Esophagus muscularis mucosa (tissue), 4 donors: ENCODE measurements around the gene NBPF1. TPM values are rescaled to one million over a fixed set of nuclear protein-coding genes. Genes with fewer than 3 reads are reported as not detected.
"Not testable (repeated sequence)": the region's sequence is repeated elsewhere in the genome, so short reads cannot be mapped to it uniquely, and the experiment has no call there.

Experiments used
- DNase-seq: peaks from one replicate; pipeline ENCODE4 v3.0.0-alpha.2; 2017; ENCODE audit errors: extremely low spot score
- H3K27ac ChIP-seq, 4 donors: fragments of 200-600 bp; sonication (generic); replicated peaks in 1 of 4; 1 replicate in 3 of 4; 2 replicates in 1 of 4; pipeline ENCODE4 v1.5.1; 2016 to 2019; ENCODE audit warnings: mild to moderate bottlenecking in 1 of 4
- H3K27me3 ChIP-seq, 4 donors: fragments of 200-600 bp; sonication (generic); one replicate each; pipeline versions ENCODE4 v1.5.1 to v1.6.0; 2016 to 2019
- H3K36me3 ChIP-seq, 4 donors: fragments of 200-600 bp; sonication (generic); one replicate each; pipeline ENCODE4 v1.5.1; 2016 to 2019
- H3K4me1 ChIP-seq, 4 donors: fragments of 200-600 bp; sonication (generic); one replicate each; pipeline ENCODE4 v1.5.1; 2016 to 2019
- H3K4me3 ChIP-seq, 4 donors: fragments of 200-600 bp; sonication (generic); 1 replicate in 2 of 4; 2 replicates in 2 of 4; pipeline ENCODE4 v1.5.1; 2016 to 2019; ENCODE audit warnings: mild to moderate bottlenecking in 4 of 4, moderate library complexity in 1 of 4
- H3K9me3 ChIP-seq, 4 donors: fragments of 200-600 bp; sonication (generic); 1 replicate in 3 of 4; 2 replicates in 1 of 4; pipeline ENCODE4 v1.5.1; 2016 to 2019
- POLR2A ChIP-seq: fragments of 450-650 bp; IDR thresholded peaks from one replicate; pipeline ENCODE4 v1.6.1; 2017; ENCODE audit warnings: antibody characterized with exemption, moderate library complexity, mild to moderate bottlenecking, low read depth
- POLR2AphosphoS5 ChIP-seq, 2 donors: sonication (generic); formaldehyde crosslinking; IDR thresholded peaks; one replicate each; pipeline ENCODE4 v1.6.1; 2017; ENCODE audit warnings: antibody characterized with exemption in 2 of 2
- WGBS: methylation state at CpG from one replicate; pipeline ENCODE4 v1.1.5; 2018; 5-methylcytosine and 5-hydroxymethylcytosine counted together
- intact Hi-C: fragments of 100-400 bp; cut with DNase I; formaldehyde crosslinking; loops from one replicate; pipeline ENCODE4 v1.15.1; 2023
- small RNA-seq, 3 donors: library from RNA; depleted of rRNA; stranded (forward); fragments of <200 nt; gene quantifications; one replicate each; pipeline ENCODE3, GENCODE V24; 2016
- total RNA-seq, 4 donors: library from RNA; depleted of rRNA; stranded (reverse); fragments of >200 nt; gene quantifications; one replicate each; pipeline versions ENCODE4 v1.1.0 to v1.2.1, GENCODE V29; 2016

Gene NBPF1
- total RNA-seq, 4 donors from 2014 or later = 16.6 to 39.2 (median 28.1) TPM

DNA sequence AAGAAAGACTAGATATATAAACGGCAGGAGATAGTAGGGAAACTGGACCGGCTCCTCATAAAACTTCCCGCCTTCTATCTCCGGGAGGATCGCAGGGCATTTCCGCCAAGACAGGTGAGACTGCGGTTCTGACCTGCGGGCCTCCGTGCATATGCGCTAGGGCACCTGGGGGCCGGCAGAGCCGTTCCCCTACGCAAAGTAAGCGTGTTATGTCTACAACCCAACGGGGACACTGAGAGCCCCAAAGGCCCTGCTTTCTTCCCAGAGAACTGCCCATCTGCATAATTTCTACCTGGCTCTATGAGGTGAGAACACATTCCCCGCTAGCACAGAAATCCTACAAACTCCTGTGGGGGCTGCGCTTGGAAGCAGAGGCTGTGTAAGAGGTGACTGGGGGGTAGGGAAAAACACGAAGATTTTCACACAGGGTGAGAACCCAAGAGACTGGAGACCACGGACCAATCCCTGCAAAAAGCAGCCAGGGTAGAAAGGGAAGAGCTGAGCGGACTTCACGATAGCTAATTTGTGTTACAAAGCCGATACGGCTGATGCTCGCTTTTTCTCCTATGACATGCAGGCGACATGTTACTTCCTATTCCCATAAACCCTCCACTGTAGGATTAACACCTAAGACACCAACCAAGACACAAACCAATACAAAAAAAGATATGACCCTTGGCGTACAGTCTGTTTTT, 99.8 kb downstream of the NBPF1 start:
- TF ChIP-seq POLR2AphosphoS5 (IDR thresholded peaks at IDR 0.05) = peak in 1 of 2 donors; percentile 89
- TF ChIP-seq POLR2A = peak; percentile 91
- 13% methylated on average over 10 of the region's 26 CpGs for WGBS
- H3K36me3 ChIP-seq, H3K9me3 ChIP-seq, intact Hi-C loops, DNase-seq, H3K4me1 ChIP-seq: not testable (repeated sequence)
- Histone ChIP-seq H3K27me3 (peaks cover 0 to 11% (median 0%) of the 10 kb centered on the region in 4 donors), H3K4me3 (peak overlapping the region in 3 of 4 donors; percentile 20 to 41 (median 37)), H3K27ac (peak overlapping the region; percentile 60 to 82 (median 76))

DNA sequence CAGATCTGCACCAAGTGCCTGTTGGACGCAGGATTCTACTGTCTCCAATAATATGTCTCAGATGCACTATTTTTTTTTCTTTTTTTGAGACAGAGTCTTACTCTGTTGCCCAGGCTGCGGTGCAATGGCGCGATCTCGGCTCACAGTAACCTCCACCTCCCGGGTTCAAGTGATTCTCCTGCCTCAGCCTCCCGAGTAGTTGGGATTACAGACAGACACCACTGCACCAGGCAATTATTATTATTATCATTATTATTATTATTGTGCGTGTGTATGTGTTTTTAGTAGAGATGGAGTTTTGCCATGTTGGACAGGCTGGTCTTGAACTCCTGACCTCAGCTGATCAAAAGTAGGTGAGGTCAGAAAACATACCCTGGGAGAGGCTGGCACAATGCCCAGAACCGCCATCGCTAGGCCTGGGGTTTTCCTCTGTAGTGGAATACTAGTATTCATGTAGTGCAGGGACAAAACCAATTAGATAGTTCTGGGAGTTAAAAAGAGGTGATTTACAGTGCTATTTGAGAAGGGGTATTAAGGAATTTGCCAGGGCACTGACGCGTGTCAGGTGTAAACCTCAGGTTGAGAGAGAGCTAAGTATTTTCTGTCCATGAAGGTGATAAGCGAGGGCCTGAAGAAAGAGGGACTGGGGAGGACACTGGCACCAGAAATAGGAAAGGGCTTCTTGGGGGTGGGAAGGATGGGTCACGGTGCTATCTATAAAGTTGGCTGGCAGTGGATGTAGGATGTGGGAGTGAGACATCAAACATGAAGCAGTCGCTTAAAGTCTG, 100.5 kb downstream of the NBPF1 start:
- H3K4me1 ChIP-seq, H3K9me3 ChIP-seq, intact Hi-C loops, H3K27me3 ChIP-seq, H3K36me3 ChIP-seq, H3K4me3 ChIP-seq, DNase-seq: not testable (repeated sequence)
- WGBS = 79% methylated on average over 12 of the region's 15 CpGs
- peak overlapping the region; percentile 60 to 82 (median 76) for H3K27ac ChIP-seq

Small RNAs within 50 kb of the gene (small RNA-seq; reads per million reads assigned to genes)
- gene RNU1-1 = 0 reads per million in 3 donors
- gene RNU1-6P = 0 reads per million in 3 donors

Other genes with a start within 250 kb of the NBPF1 start
- gene SZRD1, start 246.3 kb downstream of the NBPF1 start, total RNA-seq = 100 to 1,000 TPM in 2 of 4 donors, 10 to 100 TPM in 2; 70.2 to 110 (median 98.3) TPM
- not detected for gene SPATA21, start 176.1 kb downstream of the NBPF1 start, total RNA-seq
- gene NECAP2, start 172.8 kb downstream of the NBPF1 start, total RNA-seq = 10 to 100 TPM; 26.2 to 43.9 (median 37.5) TPM
- gene RNU1-1, start 99.3 kb downstream of the NBPF1 start, total RNA-seq = under 1 TPM in 2 of 4 donors, not detected in 2; under 0.01 TPM
- gene RNU1-3, start 53.4 kb upstream of the NBPF1 start, total RNA-seq = under 1 TPM in 2 of 4 donors, not detected in 2; under 0.01 TPM
- gene RNU1-4, start 127.0 kb upstream of the NBPF1 start, total RNA-seq = under 1 TPM in 2 of 4 donors, not detected in 2; under 0.01 TPM